OCI-LY3 (cell line): ENCODE results near the gene P2RX6.
A peak's percentile ranks its signal among the peaks of the same experiment; 100 is the strongest.

Experiments
- H2AFZ ChIP-seq: fragments of 200-600, 300-600 bp; shearing (Covaris generic); 2 replicates; pipeline ENCODE4 v1.6.0; 2014; ENCODE audit warnings: antibody characterized with exemption, low read depth, low read length
- H3K27ac ChIP-seq: fragments of 200-600, 300-600 bp; sonication (generic); 2 replicates; pipeline ENCODE4 v1.5.1; 2014; ENCODE audit warnings: mild to moderate bottlenecking, low read length, moderate library complexity, mixed read lengths
- H3K27me3 ChIP-seq: fragments of 200-600, 300-600 bp; sonication (generic); 2 replicates; pipeline ENCODE4 v1.6.1; 2014; ENCODE audit warnings: low read depth, low read length, mixed read lengths
- H3K36me3 ChIP-seq: fragments of 200-600, 300-600 bp; sonication (generic); replicated peaks from 2 replicates; pipeline ENCODE3; 2014; ENCODE audit warnings: low read depth, low read length, mixed read lengths
- H3K4me1 ChIP-seq: fragments of 300-600, 200-600 bp; sonication (generic); 2 replicates; pipeline ENCODE4 v1.6.1; 2014; ENCODE audit warnings: low read length, mixed read lengths
- H3K4me2 ChIP-seq: fragments of 200-600, 300-600 bp; sonication (generic); 2 replicates; pipeline ENCODE4 v1.6.1; 2014; ENCODE audit warnings: low read length, mixed read lengths
- H3K4me3 ChIP-seq: fragments of 300-600, 200-600 bp; sonication (generic); 2 replicates; pipeline ENCODE4 v1.5.1; 2014; ENCODE audit warnings: antibody characterized with exemption, mild to moderate bottlenecking, low read length, moderate library complexity
- H3K79me2 ChIP-seq: fragments of 300-600, 200-600 bp; shearing (Covaris generic); 2 replicates; pipeline ENCODE4 v1.6.1; 2014; ENCODE audit warnings: mild to moderate bottlenecking, low read length, mixed read lengths
- H3K9ac ChIP-seq: fragments of 300-600, 200-600 bp; shearing (Covaris generic); 2 replicates; pipeline ENCODE4 v1.6.0; 2014; ENCODE audit warnings: mild to moderate bottlenecking, low read length, moderate library complexity
- H3K9me3 ChIP-seq: fragments of 200-600, 300-600 bp; shearing (Covaris generic); 2 replicates; pipeline ENCODE4 v1.6.1; 2014; ENCODE audit warnings: low read length, mixed read lengths; ENCODE audit not compliant: insufficient read depth
- H4K20me1 ChIP-seq: fragments of 200-600, 300-600 bp; sonication (generic); 2 replicates; pipeline ENCODE4 v1.6.1; 2016; ENCODE audit warnings: low read length, mixed read lengths; ENCODE audit not compliant: insufficient read depth
- CTCF ChIP-seq: fragments of 200-600, 300-600 bp; sonication (generic); IDR thresholded peaks from 2 replicates; pipeline ENCODE4 v1.5.1; 2014; ENCODE audit warnings: antibody characterized with exemption, low read length, low read depth
- EZH2phosphoT487 ChIP-seq: fragments of 200-600 bp; shearing (Covaris generic); IDR thresholded peaks from 2 replicates; pipeline ENCODE4 v1.6.1; 2018; ENCODE audit warnings: antibody characterized with exemption, mixed run types, low read depth

Gene P2RX6

GRCh38 chr22:20979243-20979809, 35.6 kb upstream of the P2RX6 start:
- Histone ChIP-seq H3K4me2 (no peak overlapping the region), H2AFZ (no peak overlapping the region), H3K27me3 (no peaks in the 10 kb centered on the region), H3K36me3 (peaks cover 3% of the 10 kb centered on the region), H3K4me1 (peaks cover 16% of the 10 kb centered on the region), H3K9ac (no peak overlapping the region), H3K27ac (no peak overlapping the region), H3K9me3 (no peaks in the 10 kb centered on the region), H3K4me3 (no peak overlapping the region), H4K20me1 (no peaks in the 10 kb centered on the region), H3K79me2 (peaks cover 20% of the 10 kb centered on the region)
- TF ChIP-seq CTCF (no peak), EZH2phosphoT487 (no peak)

GRCh38 chr22:20979940-20980453, 35.0 kb upstream of the P2RX6 start:
- Histone ChIP-seq H3K9ac (no peak overlapping the region), H3K79me2 (peaks cover 20% of the 10 kb centered on the region), H2AFZ (no peak overlapping the region)

GRCh38 chr22:20980523-20980922, 34.4 kb upstream of the P2RX6 start:
- peaks cover 9% of the 10 kb centered on the region for H3K36me3 ChIP-seq
- H3K79me2 ChIP-seq = peaks cover 20% of the 10 kb centered on the region
- H4K20me1 ChIP-seq = no peaks in the 10 kb centered on the region
- H3K4me2 ChIP-seq = peak overlapping the region; percentile 97
- H3K27me3 ChIP-seq = no peaks in the 10 kb centered on the region
- no peaks in the 10 kb centered on the region for H3K9me3 ChIP-seq
- no peak overlapping the region for H2AFZ ChIP-seq
- TF ChIP-seq CTCF (no peak), EZH2phosphoT487 (no peak)
- peaks cover 16% of the 10 kb centered on the region for H3K4me1 ChIP-seq
- no peak overlapping the region for H3K4me3 ChIP-seq
- H3K9ac ChIP-seq = no peak overlapping the region
- H3K27ac ChIP-seq = no peak overlapping the region

More at GRCh38 chr22:20979940-20980453, 35.0 kb upstream of the P2RX6 start:
- H4K20me1 ChIP-seq = no peaks in the 10 kb centered on the region
- TF ChIP-seq EZH2phosphoT487 (no peak), CTCF (no peak)
- H3K4me3 ChIP-seq = no peak overlapping the region
- peaks cover 6% of the 10 kb centered on the region for H3K36me3 ChIP-seq
- peaks cover 16% of the 10 kb centered on the region for H3K4me1 ChIP-seq
- H3K4me2 ChIP-seq = no peak overlapping the region
- no peaks in the 10 kb centered on the region for H3K9me3 ChIP-seq
- no peak overlapping the region for H3K27ac ChIP-seq
- H3K27me3 ChIP-seq = no peaks in the 10 kb centered on the region

- Histone ChIP-seq H3K27me3 (no peaks in the 10 kb centered on the region), H3K9me3 (no peaks in the 10 kb centered on the region), H4K20me1 (no peaks in the 10 kb centered on the region), H3K9ac (peak overlapping the region; percentile 98), H3K4me1 (peaks cover 16% of the 10 kb centered on the region), H3K27ac (peak overlapping the region; percentile 62), H3K36me3 (peaks cover 15% of the 10 kb centered on the region), H3K4me2 (peak overlapping the region; percentile 97), H3K4me3 (peak overlapping the region; percentile 96), H3K79me2 (peaks cover 20% of the 10 kb centered on the region), H2AFZ (peak overlapping the region; percentile 58; the same call in 1 of the 2 replicates)
- no peak for TF ChIP-seq CTCF
- no peak for TF ChIP-seq EZH2phosphoT487
Observed at GRCh38 chr22:20980938-20981722, 33.8 kb upstream of the P2RX6 start.
